ENCODE data around the gene BBX.

BBX gene

GRCh38 chr3:107589454-107589853, 66.7 kb downstream of the BBX start:
- no peak overlapping the region for H3K4me3 ChIP-seq (ENCODE audit: low read depth in 1 of 2, low read length in 2 of 2)
- no peaks in the 10 kb centered on the region for H4K20me1 ChIP-seq (ENCODE audit: insufficient read depth, low read length)
- H3K36me3 ChIP-seq (ENCODE audit: insufficient read depth, low read length): no peaks in the 10 kb centered on the region
- no peak overlapping the region for H3K4me2 ChIP-seq (ENCODE audit: insufficient read depth, low read length)
- ATAC-seq (ENCODE audit: insufficient read depth, low read depth) (no peak), DNase-seq (no peak)
- no peak for TF ChIP-seq EZH2 (IDR thresholded peaks at IDR 0.05; ENCODE audit: borderline replicate concordance, low read depth, low read length, severe bottlenecking)
- TF ChIP-seq CTCF (IDR thresholded peaks at IDR 0.05; ENCODE audit: borderline replicate concordance, extremely low read depth, low read length, poor library complexity, severe bottlenecking): no peak
- peaks cover 9% of the 10 kb centered on the region; the same call in 1 of the 2 replicates for H3K79me2 ChIP-seq (ENCODE audit: insufficient read depth, low read length)
- no peak overlapping the region for H2AFZ ChIP-seq (ENCODE audit: low read depth, low read length)
- no peak overlapping the region for H3K27ac ChIP-seq (ENCODE audit: low read length)
- H3K4me1 ChIP-seq (ENCODE audit: insufficient read depth, low read length): no peaks in the 10 kb centered on the region
- no peaks in the 10 kb centered on the region for H3K9me3 ChIP-seq (ENCODE audit: insufficient read depth, low read length, severe bottlenecking)
- H3K27me3 ChIP-seq (ENCODE audit: insufficient read depth, low read length, poor library complexity): no peaks in the 10 kb centered on the region
- no peak overlapping the region for H3K9ac ChIP-seq (ENCODE audit: low read depth, low read length)

GRCh38 chr3:107590786-107591185, 68.0 kb downstream of the BBX start:
- H3K4me1 ChIP-seq (ENCODE audit: insufficient read depth, low read length): no peaks in the 10 kb centered on the region
- no peak overlapping the region for H2AFZ ChIP-seq (ENCODE audit: low read depth, low read length)
- H3K4me2 ChIP-seq (ENCODE audit: insufficient read depth, low read length): no peak overlapping the region
- no peaks in the 10 kb centered on the region for H3K9me3 ChIP-seq (ENCODE audit: insufficient read depth, low read length, severe bottlenecking)
- H3K4me3 ChIP-seq (ENCODE audit: low read depth in 1 of 2, low read length in 2 of 2): no peak overlapping the region
- peaks cover 13% of the 10 kb centered on the region; the same call in 1 of the 2 replicates for H3K79me2 ChIP-seq (ENCODE audit: insufficient read depth, low read length)
- TF ChIP-seq CTCF (IDR thresholded peaks at IDR 0.05; ENCODE audit: borderline replicate concordance, extremely low read depth, low read length, poor library complexity, severe bottlenecking) (no peak), EZH2 (IDR thresholded peaks at IDR 0.05; ENCODE audit: borderline replicate concordance, low read depth, low read length, severe bottlenecking) (no peak)
- H3K9ac ChIP-seq (ENCODE audit: low read depth, low read length): no peak overlapping the region
- no peak overlapping the region for H3K27ac ChIP-seq (ENCODE audit: low read length)
- DNase-seq (no peak), ATAC-seq (ENCODE audit: insufficient read depth, low read depth) (no peak)
- H3K27me3 ChIP-seq (ENCODE audit: insufficient read depth, low read length, poor library complexity): no peaks in the 10 kb centered on the region
- no peaks in the 10 kb centered on the region for H3K36me3 ChIP-seq (ENCODE audit: insufficient read depth, low read length)
- H4K20me1 ChIP-seq (ENCODE audit: insufficient read depth, low read length): no peaks in the 10 kb centered on the region

- no peak overlapping the region for H3K9ac ChIP-seq (ENCODE audit: low read depth, low read length)
Observed at GRCh38 chr3:107592073-107592472, 69.3 kb downstream of the BBX start.

More at GRCh38 chr3:107592073-107592472, 69.3 kb downstream of the BBX start:
- peaks cover 5% of the 10 kb centered on the region; the same call in 1 of the 2 replicates for H3K4me1 ChIP-seq (ENCODE audit: insufficient read depth, low read length)
- no peak overlapping the region for H2AFZ ChIP-seq (ENCODE audit: low read depth, low read length)
- ATAC-seq (ENCODE audit: insufficient read depth, low read depth) (no peak), DNase-seq (no peak)
- no peaks in the 10 kb centered on the region for H3K27me3 ChIP-seq (ENCODE audit: insufficient read depth, low read length, poor library complexity)
- H3K4me2 ChIP-seq (ENCODE audit: insufficient read depth, low read length): no peak overlapping the region
- no peak overlapping the region for H3K27ac ChIP-seq (ENCODE audit: low read length)
- no peaks in the 10 kb centered on the region for H3K36me3 ChIP-seq (ENCODE audit: insufficient read depth, low read length)
- no peaks in the 10 kb centered on the region for H3K9me3 ChIP-seq (ENCODE audit: insufficient read depth, low read length, severe bottlenecking)
- no peak for TF ChIP-seq EZH2 (IDR thresholded peaks at IDR 0.05; ENCODE audit: borderline replicate concordance, low read depth, low read length, severe bottlenecking)
- no peak for TF ChIP-seq CTCF (IDR thresholded peaks at IDR 0.05; ENCODE audit: borderline replicate concordance, extremely low read depth, low read length, poor library complexity, severe bottlenecking)
- H3K4me3 ChIP-seq (ENCODE audit: low read depth in 1 of 2, low read length in 2 of 2): no peak overlapping the region
- peaks cover 13% of the 10 kb centered on the region; the same call in 1 of the 2 replicates for H3K79me2 ChIP-seq (ENCODE audit: insufficient read depth, low read length)
- no peaks in the 10 kb centered on the region for H4K20me1 ChIP-seq (ENCODE audit: insufficient read depth, low read length)

All from DND-41 (cell line).